A549 treated with DMSO at 1 μM for 4 hours (cell line): ENCODE measurements around the gene CHAC2. TPM values are rescaled to one million over a fixed set of nuclear protein-coding genes. Genes with fewer than 3 reads are reported as not detected.

Source experiments
- total RNA-seq: library from RNA; stranded (reverse); fragments of 200-300 nt; extraction: Qiagen RNA extraction; gene quantifications from 5 replicates; pipeline ENCODE4 v1.2.3, GENCODE V29; 2022; ENCODE audit warnings: low read depth

CHAC2 gene
- total RNA-seq, result 12.3 to 17.0 TPM (median 15.5 TPM) in 5 replicates

DNA sequence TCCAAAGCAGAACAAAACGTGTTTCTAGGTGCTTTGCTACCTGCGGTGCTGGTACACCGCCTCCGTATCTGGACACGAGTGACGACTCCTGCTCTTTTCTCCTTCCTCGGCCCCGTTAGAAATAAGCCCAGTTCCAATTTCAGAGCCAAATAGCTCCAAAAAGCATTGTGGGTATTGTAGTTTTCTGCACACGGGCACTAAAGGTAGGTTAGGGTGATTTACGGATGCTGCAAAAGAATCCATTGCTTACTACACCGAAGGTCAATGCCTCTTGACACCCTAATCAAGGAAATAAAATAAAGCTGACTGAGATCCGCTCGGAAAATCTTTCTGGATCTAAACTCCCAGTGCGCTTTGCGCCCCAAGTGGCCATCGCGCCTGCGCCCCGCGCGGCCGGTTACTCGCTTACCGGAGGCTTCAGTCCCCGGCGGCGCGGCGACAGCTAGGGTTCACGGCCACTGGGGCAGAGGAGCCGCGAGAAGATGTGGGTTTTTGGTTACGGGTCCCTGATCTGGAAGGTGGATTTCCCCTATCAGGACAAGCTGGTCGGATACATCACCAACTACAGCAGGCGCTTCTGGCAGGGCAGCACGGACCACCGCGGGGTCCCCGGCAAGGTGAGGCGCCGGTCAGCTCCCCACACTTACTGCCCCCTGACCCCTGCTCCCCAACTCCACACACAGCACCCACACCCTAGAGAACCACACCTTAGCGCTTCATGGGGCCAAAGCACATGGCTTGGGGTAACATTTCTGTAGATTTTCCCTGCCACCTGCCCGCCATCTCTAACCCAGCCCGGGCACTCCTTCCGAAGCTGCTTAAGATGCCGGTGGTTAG, at the start of gene CHAC2:
CHAC2 (plus strand) TSS at position 400 of the 837 bp plus-strand sequence; CDS start at position 483, 83 bp downstream.

DNA sequence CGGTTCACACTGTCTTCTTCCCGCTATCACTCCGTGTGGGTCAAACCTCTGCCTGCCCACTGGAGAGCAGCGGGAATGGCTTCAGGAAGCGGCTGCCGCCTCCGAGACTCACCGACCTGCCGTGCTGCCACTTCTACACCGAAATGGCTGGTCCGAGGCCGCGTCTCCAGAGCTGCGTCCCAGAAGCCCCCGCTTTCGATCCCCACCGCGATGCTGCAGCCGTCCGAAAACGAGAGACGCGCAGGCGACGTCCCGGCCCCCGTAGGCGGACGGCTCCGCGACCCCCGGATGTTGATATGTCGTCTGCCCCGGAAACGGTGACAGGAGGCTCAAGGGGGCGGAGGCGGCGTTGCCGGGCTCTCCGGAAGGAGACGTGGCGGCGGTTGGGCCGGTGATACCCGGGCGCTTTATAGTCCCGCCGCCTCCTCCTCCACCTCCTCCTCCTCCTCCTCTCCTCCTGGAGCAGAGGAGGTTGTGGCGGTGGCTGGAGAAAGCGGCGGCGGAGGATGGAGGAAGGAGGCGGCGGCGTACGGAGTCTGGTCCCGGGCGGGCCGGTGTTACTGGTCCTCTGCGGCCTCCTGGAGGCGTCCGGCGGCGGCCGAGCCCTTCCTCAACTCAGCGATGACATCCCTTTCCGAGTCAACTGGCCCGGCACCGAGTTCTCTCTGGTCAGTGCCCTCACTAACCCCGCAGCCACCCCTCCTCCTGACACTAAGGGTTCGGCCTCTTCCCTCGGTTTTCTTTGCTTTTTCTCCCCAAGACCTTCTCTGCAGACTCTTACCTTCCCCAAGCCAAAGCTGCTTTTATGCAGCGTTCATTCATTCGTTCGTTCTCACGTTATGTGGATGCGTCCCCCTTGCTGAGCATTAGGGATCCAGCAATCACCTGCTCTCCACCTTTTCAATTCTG, 19.4 kb downstream of the CHAC2 start, which contains the start of the genes ASB3 and ERLEC1:
ASB3 (minus strand) TSS at position 249 of the 909 bp plus-strand sequence. CDS start 21,381 bp downstream, outside the sequence.
ERLEC1 (plus strand) TSS at position 340 of the 909 bp plus-strand sequence; CDS start at position 507, 167 bp downstream.

Other genes starting within 250 kb of the CHAC2 start
- 10.6 to 16.2 TPM (median 14.1 TPM) in 5 replicates for gene ASB3, start 19.1 kb downstream of the CHAC2 start, total RNA-seq
- gene ERLEC1, start 19.2 kb downstream of the CHAC2 start, total RNA-seq, result 53.1 to 68.1 TPM (median 60.2 TPM) in 5 replicates
- 1.5 to 2.6 TPM (median 2.2 TPM) in 5 replicates for gene GPR75, start 92.2 kb downstream of the CHAC2 start, total RNA-seq
- 41.5 to 45.4 TPM (median 44.4 TPM) in 5 replicates for gene PSME4, start 203.2 kb downstream of the CHAC2 start, total RNA-seq